NCI-H2107 treated with DMSO at 0.1 percent for 48 hours (cell line): ENCODE measurements around the gene NAP1L2.
A peak's percentile ranks its signal among the peaks of the same experiment; 100 is the strongest.
"Not testable (repeated sequence)": the region's sequence is repeated elsewhere in the genome, so short reads cannot be mapped to it uniquely, and the experiment has no call there.

Experiments used
- DNase-seq: peaks from one replicate; lab custom pipeline; 2025; ENCODE audit not compliant: unreplicated experiment; lab: John Stamatoyannopoulos, UW

The NAP1L2 gene, protein sequence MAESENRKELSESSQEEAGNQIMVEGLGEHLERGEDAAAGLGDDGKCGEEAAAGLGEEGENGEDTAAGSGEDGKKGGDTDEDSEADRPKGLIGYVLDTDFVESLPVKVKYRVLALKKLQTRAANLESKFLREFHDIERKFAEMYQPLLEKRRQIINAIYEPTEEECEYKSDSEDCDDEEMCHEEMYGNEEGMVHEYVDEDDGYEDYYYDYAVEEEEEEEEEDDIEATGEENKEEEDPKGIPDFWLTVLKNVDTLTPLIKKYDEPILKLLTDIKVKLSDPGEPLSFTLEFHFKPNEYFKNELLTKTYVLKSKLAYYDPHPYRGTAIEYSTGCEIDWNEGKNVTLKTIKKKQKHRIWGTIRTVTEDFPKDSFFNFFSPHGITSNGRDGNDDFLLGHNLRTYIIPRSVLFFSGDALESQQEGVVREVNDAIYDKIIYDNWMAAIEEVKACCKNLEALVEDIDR

DNA sequence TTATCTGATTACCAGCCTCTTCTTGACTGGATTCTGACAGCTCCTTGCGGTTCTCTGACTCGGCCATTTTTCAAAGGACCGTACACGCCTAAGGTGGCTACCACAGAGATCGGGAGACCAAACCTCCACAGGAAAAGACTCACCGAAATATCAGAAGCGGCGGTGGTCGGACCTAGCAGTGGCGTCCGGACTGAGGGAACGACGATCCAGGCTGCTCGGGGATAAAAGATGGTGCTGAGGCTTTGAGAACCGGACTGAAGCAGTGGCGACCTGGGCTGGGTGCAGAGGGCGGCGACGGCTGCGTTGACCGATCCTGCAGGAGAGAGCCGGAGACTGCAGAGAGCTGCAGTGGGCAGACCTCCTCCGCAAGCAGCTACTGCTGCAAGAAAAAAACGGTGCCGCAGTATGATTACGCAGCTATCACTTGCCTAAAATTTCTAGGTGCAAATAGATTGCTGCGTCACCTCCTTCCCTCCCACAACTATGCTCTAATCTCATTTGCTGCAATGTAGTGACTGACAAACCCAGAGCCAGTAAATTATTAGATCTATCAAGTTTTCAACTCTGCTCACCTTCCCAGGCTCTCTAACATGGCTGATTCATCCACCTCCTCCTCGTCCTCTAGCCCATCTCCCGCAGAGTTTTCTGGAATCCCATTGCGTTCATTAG is at the start of gene NAP1L2:
NAP1L2 (minus strand) TSS at position 426 of the 669 bp plus-strand sequence; CDS start at position 67, 359 bp downstream.
- DNase-seq, result peak; percentile 66

DNA sequence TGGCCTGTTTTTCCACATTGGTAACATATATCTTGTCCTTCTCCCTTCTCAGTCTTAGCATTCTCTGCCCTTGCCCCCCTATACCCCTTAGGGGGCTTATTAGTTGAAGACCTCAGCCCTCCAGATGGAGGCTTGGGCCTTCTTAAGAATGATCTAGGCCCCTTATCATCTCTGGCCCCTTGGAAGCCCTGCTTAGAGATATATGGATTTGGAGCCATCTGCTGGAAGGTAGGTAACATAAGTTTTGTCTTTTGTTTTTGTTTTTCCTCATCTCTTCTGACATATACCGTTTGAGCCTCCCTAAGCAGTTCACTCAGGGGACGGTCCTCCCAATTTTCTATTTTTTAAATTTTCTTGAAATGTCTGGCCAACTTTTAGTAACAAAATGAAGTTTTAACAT is 48.3 kb upstream of the NAP1L2 start:
- DNase-seq, result peak; percentile 6

DNA sequence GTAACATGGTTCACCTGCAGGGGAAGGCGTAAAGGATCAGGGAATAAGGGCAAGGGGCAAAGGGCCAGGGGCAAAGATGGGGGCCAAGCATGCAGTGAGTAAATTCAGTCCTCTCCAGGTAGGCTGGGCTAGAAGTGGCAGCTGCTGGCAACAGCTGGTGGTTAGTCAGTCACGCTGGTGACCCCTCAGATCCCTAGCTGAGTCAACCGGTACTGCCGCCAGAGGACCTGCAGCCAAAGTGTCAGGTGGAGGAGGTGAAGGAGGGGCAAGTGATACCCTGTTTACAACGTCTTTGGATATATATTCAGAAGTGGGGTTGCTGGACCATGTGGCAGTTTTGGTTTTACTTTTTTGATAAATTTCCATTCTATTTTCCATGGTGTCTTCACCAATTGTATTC is 24.6 kb upstream of the NAP1L2 start:
- DNase-seq, result no peak

DNA sequence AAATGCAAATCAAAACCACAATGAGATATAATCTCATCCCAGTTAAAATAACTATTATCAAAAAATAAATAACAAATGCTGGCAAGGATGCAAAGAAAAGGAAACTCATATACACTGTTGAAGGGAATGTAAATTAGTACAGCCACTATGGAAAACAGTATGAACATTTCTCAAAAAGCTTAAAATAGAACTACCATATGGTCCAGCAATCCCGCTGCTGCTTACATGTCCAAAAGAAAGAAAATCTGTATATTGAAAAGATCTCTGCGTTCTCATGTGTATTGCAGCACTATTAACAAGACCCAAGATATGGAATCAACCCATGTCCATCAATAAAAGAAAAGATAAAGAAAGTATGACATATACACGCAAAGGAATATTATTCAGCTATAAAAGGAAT is 3.0 kb upstream of the NAP1L2 start:
- DNase-seq, result no peak

DNA sequence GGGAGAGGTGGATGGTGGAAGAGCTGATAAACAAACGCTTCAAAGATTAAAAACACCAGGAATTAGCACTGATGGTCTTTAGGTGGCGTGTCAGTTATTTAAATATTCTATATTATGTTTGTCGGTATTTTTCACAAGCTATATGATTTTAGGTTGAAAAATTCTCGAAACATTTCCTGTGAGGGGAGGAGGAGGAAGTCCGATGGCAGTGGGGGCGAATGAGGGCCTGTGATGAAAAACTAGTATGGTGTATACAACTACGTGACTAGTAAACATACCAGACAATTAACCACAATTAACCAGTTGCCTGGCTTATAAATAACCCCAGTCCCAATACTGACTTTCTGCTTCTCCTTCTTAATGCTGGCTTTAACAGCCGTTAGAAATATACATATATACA is 595 bp upstream of the NAP1L2 start:
- DNase-seq, result no peak

DNA sequence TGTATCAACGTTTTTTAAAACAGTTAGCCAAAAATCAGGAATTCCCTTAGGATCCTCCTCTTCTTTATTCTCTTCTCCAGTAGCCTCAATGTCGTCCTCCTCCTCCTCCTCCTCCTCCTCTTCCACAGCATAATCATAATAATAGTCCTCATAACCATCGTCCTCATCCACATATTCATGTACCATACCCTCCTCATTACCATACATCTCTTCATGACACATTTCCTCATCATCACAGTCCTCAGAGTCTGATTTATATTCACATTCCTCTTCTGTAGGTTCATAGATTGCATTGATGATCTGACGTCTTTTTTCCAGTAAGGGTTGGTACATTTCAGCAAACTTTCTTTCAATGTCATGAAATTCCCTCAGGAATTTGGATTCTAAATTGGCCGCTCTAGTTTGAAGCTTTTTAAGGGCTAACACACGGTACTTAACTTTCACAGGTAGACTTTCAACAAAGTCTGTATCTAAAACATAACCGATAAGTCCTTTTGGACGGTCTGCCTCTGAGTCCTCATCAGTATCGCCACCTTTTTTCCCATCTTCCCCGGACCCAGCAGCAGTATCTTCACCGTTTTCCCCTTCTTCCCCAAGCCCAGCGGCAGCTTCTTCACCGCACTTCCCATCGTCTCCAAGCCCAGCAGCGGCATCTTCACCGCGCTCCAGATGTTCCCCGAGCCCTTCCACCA is 771 bp downstream of the NAP1L2 start:
- no peak for DNase-seq

DNA sequence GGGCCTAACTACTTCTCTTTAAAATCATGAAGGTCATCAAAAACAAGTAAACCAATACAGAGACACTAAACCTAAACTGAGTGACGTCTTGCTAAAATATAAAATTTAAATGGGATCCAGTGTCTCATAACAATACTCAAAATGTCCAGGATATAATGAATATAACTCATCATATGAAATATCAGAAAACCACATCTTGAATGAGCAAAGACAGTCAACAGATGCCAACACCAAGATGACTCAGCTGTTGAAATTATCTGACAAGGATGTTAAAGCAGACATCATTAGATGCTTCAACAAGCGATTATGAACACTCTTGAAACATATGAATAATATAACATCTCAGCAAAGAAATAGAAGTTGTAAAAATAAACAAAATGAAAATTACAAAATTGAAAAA is 8.3 kb downstream of the NAP1L2 start:
- DNase-seq, result no peak

DNA sequence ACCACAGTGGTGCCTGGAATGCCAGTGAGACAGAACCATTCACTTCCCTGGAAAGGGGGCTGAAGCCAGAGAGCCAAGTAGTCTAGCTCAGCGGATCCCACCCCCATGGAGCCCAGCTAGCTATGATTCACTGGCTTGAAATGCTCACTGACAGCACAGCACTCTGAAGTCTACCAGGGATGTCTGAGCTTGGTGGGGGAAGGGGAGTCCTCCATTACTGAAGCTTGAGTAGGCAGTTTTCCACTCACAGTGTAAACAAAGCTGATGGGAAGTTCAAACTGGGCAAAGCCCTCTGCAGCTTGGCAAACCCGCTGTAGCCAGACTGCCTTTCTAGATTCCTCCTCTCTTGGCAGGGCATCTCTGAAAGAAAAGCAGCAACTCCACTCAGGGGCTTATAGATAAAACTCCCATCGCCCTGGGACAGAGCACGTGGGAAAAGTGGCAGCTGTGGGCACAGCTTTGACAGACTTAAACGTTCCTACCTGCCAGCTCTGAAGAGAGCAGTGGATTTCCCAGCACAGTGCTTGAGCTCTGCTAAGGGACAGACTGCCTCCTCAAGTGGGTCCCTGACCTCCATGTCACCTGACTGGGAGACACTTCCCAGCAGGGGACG is 32.0 kb downstream of the NAP1L2 start:
- no peak for DNase-seq

DNA sequence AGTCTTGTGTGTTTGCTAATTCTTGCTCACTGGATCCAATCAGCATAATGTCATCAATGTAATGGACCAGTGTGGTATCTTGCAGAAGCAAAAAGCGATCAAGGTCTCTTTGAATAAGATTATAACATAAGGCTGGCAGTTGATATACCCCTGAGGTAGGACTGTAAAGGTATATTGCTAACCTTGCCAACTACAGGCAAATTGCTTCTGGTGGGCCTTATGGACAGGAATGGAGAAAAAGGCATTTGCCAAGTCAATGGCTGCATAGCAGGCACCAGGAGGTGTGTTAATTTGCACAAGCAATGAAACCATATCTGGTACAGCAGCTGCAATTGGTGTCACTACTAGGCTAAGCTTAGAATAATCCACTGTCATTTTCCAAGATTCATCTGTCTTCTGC is 45.7 kb downstream of the NAP1L2 start:
- DNase-seq, result not testable (repeated sequence)
